DND-41 (cell line): ENCODE data around the gene MINK1.

Source experiments
- ATAC-seq: fragments of 200-7000 bp; cut with Tn5 transposase; 3 replicates; pipeline ENCODE4 v1.9.1; 2021; ENCODE audit warnings: low read depth; ENCODE audit not compliant: insufficient read depth
- DNase-seq: peaks from one replicate; pipeline ENCODE4 v3.0.0-alpha.2; 2020
- H2AFZ ChIP-seq: 2 replicates; pipeline ENCODE4 v1.6.0; 2012; ENCODE audit warnings: low read depth, low read length
- H3K27ac ChIP-seq: 2 replicates; pipeline ENCODE4 v1.5.1; 2012; ENCODE audit warnings: low read length, inconsistent platforms
- H3K27me3 ChIP-seq: fragments of 200-600 bp; sonication (generic); 2 replicates; pipeline ENCODE4 v1.6.0; 2012; ENCODE audit warnings: low read length, mild to moderate bottlenecking, inconsistent platforms; ENCODE audit not compliant: insufficient read depth, poor library complexity
- H3K36me3 ChIP-seq: 2 replicates; pipeline ENCODE4 v1.5.1; 2012; ENCODE audit warnings: low read length, inconsistent platforms; ENCODE audit not compliant: insufficient read depth
- H3K4me1 ChIP-seq: 2 replicates; pipeline ENCODE4 v1.5.1; 2012; ENCODE audit warnings: mild to moderate bottlenecking, low read length; ENCODE audit not compliant: insufficient read depth
- H3K4me2 ChIP-seq: 2 replicates; pipeline ENCODE4 v1.6.0; 2012; ENCODE audit warnings: mild to moderate bottlenecking, moderate library complexity, low read length, inconsistent platforms; ENCODE audit not compliant: insufficient read depth
- H3K4me3 ChIP-seq, 2 experiments: fragments of 200-600 bp in 1 of 2; shearing (Covaris generic) in 1 of 2; 2 replicates each; pipeline ENCODE4 v1.5.1; 2012 to 2016; ENCODE audit warnings: inconsistent platforms in 2 of 2, low read length in 2 of 2, mild to moderate bottlenecking in 2 of 2, low read depth in 1 of 2, moderate library complexity in 1 of 2
- H3K79me2 ChIP-seq: 2 replicates; pipeline ENCODE4 v1.6.0; 2012; ENCODE audit warnings: low read length, inconsistent platforms; ENCODE audit not compliant: insufficient read depth
- H3K9ac ChIP-seq: 2 replicates; pipeline ENCODE4 v1.6.0; 2012; ENCODE audit warnings: low read depth, mild to moderate bottlenecking, inconsistent platforms, low read length, moderate library complexity
- H3K9me3 ChIP-seq: 2 replicates; pipeline ENCODE4 v1.5.1; 2012; ENCODE audit warnings: low read length, moderate library complexity, mild to moderate bottlenecking, inconsistent platforms; ENCODE audit not compliant: insufficient read depth, severe bottlenecking
- H4K20me1 ChIP-seq: 2 replicates; pipeline ENCODE4 v1.6.0; 2012; ENCODE audit warnings: low read length; ENCODE audit not compliant: insufficient read depth
- CTCF ChIP-seq: IDR thresholded peaks from 2 replicates; pipeline ENCODE4 v1.5.1; 2012; ENCODE audit warnings: borderline replicate concordance, low read length, moderate library complexity, mild to moderate bottlenecking; ENCODE audit not compliant: poor library complexity, severe bottlenecking; ENCODE audit errors: extremely low read depth
- EZH2 ChIP-seq: IDR thresholded peaks from 3 replicates; pipeline ENCODE4 v1.6.1; 2012; ENCODE audit warnings: borderline replicate concordance, low read depth, mild to moderate bottlenecking, moderate library complexity, low read length, inconsistent platforms; ENCODE audit not compliant: severe bottlenecking

MINK1 gene

DNA sequence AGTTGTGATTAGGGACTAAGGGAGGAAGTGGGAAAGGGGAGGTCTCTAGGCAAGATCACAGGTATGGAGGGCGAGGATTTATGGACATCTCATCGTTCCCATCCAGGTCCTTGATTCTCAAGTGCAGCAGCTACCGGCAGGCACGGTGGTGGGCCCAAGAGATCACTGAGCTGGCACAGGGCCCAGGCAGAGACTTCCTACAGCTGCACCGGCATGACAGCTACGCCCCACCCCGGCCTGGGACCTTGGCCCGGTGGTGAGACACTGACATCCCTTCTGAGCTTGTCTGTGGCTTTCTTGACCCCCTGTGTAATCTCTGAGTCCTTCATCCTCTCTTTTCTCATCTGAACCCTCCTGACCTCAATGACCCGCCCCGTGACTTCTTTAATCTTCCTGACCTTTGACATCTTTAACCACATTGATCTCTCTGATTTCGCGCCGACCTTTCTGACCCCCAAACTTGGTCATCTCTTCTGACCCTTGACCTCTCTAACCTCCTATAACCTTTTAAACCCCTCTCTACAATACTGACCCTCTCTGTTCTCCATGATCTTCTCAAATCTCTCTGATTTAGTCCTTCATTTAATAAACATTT lies 22.3 kb upstream of the MINK1 start:
- DNase-seq (no peak), ATAC-seq (no peak)
- Histone ChIP-seq H3K4me2 (no peak overlapping the region), H3K79me2 (no peaks in the 10 kb centered on the region), H2AFZ (no peak overlapping the region), H3K27me3 (no peaks in the 10 kb centered on the region), H3K4me1 (peaks cover 15% of the 10 kb centered on the region), H3K9me3 (no peaks in the 10 kb centered on the region), H3K36me3 (no peaks in the 10 kb centered on the region; the same call in 1 of the 2 replicates), H3K9ac (no peak overlapping the region), H3K27ac (no peak overlapping the region), H4K20me1 (no peaks in the 10 kb centered on the region), H3K4me3 (no peak overlapping the region)
- no peak for TF ChIP-seq CTCF
- no peak for TF ChIP-seq EZH2

DNA sequence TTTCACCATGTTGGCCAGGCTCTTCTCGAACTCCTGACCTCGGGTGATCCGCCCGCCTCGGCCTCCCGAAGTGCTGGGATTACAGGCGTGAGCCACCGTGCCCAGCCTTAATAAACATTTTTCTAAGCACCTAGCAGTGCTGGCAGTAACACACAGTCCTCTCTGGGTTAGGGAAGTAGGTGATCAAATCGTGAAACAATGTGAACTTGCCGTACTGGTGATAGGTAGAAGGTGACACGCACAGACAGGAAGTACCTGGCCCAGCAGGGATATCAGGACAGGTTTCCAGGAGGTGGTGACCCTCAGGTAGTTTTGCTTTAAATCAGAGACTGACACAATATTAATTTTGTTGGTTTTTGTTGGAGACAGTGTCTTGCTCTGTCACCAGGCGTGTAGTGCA lies 21.7 kb upstream of the MINK1 start:
- no peaks in the 10 kb centered on the region for H3K27me3 ChIP-seq
- H4K20me1 ChIP-seq = no peaks in the 10 kb centered on the region
- H3K9me3 ChIP-seq = no peaks in the 10 kb centered on the region
- H3K9ac ChIP-seq = no peak overlapping the region
- no peaks in the 10 kb centered on the region for H3K79me2 ChIP-seq
- no peak overlapping the region for H3K4me2 ChIP-seq
- TF ChIP-seq EZH2 (no peak), CTCF (no peak)
- DNase-seq (no peak), ATAC-seq (no peak)
- no peak overlapping the region for H3K4me3 ChIP-seq
- H3K27ac ChIP-seq = no peak overlapping the region
- H2AFZ ChIP-seq = no peak overlapping the region
- H3K36me3 ChIP-seq = no peaks in the 10 kb centered on the region; the same call in 1 of the 2 replicates
- peaks cover 8% of the 10 kb centered on the region for H3K4me1 ChIP-seq

DNA sequence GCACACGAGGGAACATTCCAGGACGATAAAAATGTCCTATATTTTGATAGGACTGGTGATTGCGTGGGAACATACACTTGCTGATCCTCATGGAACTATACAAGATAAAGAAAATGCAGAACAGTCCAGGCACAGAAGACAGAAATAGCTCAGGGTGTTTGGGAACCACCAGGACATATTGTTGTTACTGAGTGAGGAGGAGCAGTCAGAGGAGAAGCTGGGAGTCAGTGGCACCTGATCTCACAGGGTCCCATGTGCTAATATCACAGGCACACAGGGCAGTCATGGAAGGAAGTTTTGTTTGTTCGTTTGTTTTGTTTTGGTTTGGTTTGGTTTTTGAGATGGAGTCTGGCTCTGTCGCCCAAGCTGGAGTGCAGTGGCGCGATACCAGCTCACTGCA lies 20.4 kb upstream of the MINK1 start:
- peaks cover 5% of the 10 kb centered on the region for H3K4me1 ChIP-seq
- H3K4me3 ChIP-seq = no peak overlapping the region
- H3K27me3 ChIP-seq = no peaks in the 10 kb centered on the region
- DNase-seq = no peak
- H3K27ac ChIP-seq = no peak overlapping the region
- no peaks in the 10 kb centered on the region for H3K79me2 ChIP-seq
- H3K9ac ChIP-seq = no peak overlapping the region
- H3K4me2 ChIP-seq = no peak overlapping the region
- no peaks in the 10 kb centered on the region for H3K9me3 ChIP-seq
- no peak overlapping the region for H2AFZ ChIP-seq
- TF ChIP-seq EZH2 (no peak), CTCF (no peak)
- no peak for ATAC-seq
- no peaks in the 10 kb centered on the region for H4K20me1 ChIP-seq
- H3K36me3 ChIP-seq = no peaks in the 10 kb centered on the region; the same call in 1 of the 2 replicates
